K562 (cell line): ENCODE measurements around the gene FARP2. TPM values are rescaled to one million over a fixed set of nuclear protein-coding genes. Genes with fewer than 3 reads are reported as not detected.
A peak's percentile ranks its signal among the peaks of the same experiment; 100 is the strongest.

Experiments used
- BRD4 ChIP-seq: fragments of 200-600 bp; sonication (generic); IDR thresholded peaks from 2 replicates; pipeline ENCODE4 v1.6.1; 2017; ENCODE audit warnings: inconsistent platforms
- C11orf30 ChIP-seq: fragments of 450-650 bp; IDR thresholded peaks from 2 replicates; pipeline ENCODE4 v1.6.1; 2016; ENCODE audit warnings: low read depth, mild to moderate bottlenecking
- DLX4 ChIP-seq: fragments of 250-450 bp; sonication (Bioruptor Pico); IDR thresholded peaks from 2 replicates; pipeline ENCODE4 v1.6.1; 2021; ENCODE audit warnings: mild to moderate bottlenecking
- ESRRA ChIP-seq: fragments of 450-650 bp; IDR thresholded peaks from 2 replicates; pipeline ENCODE4 v1.6.1; 2014; ENCODE audit warnings: low read depth, mild to moderate bottlenecking, moderate library complexity, borderline replicate concordance
- GTF2B ChIP-seq: IDR thresholded peaks from 2 replicates; pipeline ENCODE4 v1.6.1; 2011; ENCODE audit not compliant: insufficient read length; ENCODE audit errors: extremely low read depth
- HEY1 ChIP-seq: fragments of 250-450 bp; sonication (Bioruptor Pico); IDR thresholded peaks from 2 replicates; pipeline ENCODE4 v1.5.0; 2020; ENCODE audit warnings: mild to moderate bottlenecking, moderate library complexity, borderline replicate concordance
- KLF1 ChIP-seq: fragments of 450-650 bp; IDR thresholded peaks from 2 replicates; pipeline ENCODE4 v1.6.1; 2016; ENCODE audit warnings: missing genetic modification characterization, missing compliant biosample characterization
- OTX1 ChIP-seq: fragments of 450-650 bp; formaldehyde crosslinking; IDR thresholded peaks from 2 replicates; pipeline ENCODE4 v1.4.0; 2022; ENCODE audit warnings: mild to moderate bottlenecking
- PATZ1 ChIP-seq: fragments of 250-450 bp; sonication (Bioruptor Pico); IDR thresholded peaks from 2 replicates; pipeline ENCODE4 v1.5.0; 2020; ENCODE audit warnings: mild to moderate bottlenecking, borderline replicate concordance
- SMAD2 ChIP-seq: fragments of 150-350 bp; IDR thresholded peaks from 2 replicates; pipeline ENCODE4 v1.6.1; 2014; ENCODE audit warnings: low read depth, mild to moderate bottlenecking, low read length
- SMARCE1 ChIP-seq: fragments of 450-650 bp; IDR thresholded peaks from 2 replicates; pipeline ENCODE4 v1.7.1; 2016; ENCODE audit warnings: mild to moderate bottlenecking
- SP2 ChIP-seq: IDR thresholded peaks from 2 replicates; pipeline ENCODE4 v1.6.1; 2011; ENCODE audit warnings: mild to moderate bottlenecking, low read depth, low read length, moderate library complexity; ENCODE audit not compliant: poor library complexity, severe bottlenecking; ENCODE audit errors: extremely low read depth
- SRSF3 ChIP-seq: fragments of 200-400 bp; formaldehyde crosslinking; IDR thresholded peaks from 2 replicates; pipeline ENCODE4 v1.6.1; 2016; ENCODE audit warnings: mild to moderate bottlenecking, low read length, moderate library complexity; ENCODE audit not compliant: insufficient read depth
- TAF1 ChIP-seq: IDR thresholded peaks from 2 replicates; pipeline ENCODE4 v1.6.1; 2011; ENCODE audit warnings: mild to moderate bottlenecking, low read length, moderate library complexity; ENCODE audit not compliant: insufficient read depth, control insufficient read depth, severe bottlenecking; ENCODE audit errors: extremely low read depth
- TCF7L2 ChIP-seq: fragments of 150-350 bp; IDR thresholded peaks from 2 replicates; pipeline ENCODE4 v1.6.1; 2016; ENCODE audit warnings: low read depth, mild to moderate bottlenecking, low read length, moderate library complexity
- TRIM25 ChIP-seq: fragments of 450-650 bp; IDR thresholded peaks from 2 replicates; pipeline ENCODE4 v1.7.0; 2016; ENCODE audit warnings: borderline replicate concordance
- ZNF121 ChIP-seq: sonication (generic); formaldehyde crosslinking; conservative IDR thresholded peaks from 2 replicates; pipeline ENCODE4 v1.8.0; 2022; ENCODE audit warnings: missing genetic modification reagents
- ZNF3 ChIP-seq: fragments of 250-450 bp; sonication (Bioruptor Pico); IDR thresholded peaks from 2 replicates; pipeline ENCODE4 v1.5.0; 2021; ENCODE audit warnings: mild to moderate bottlenecking, moderate library complexity
- ZNF384 ChIP-seq: IDR thresholded peaks from 2 replicates; pipeline ENCODE4 v1.6.1; 2012; ENCODE audit warnings: low read depth, low read length, improper control_type of control experiment
- ZNF449 ChIP-seq: fragments of 250-450 bp; sonication (Bioruptor Pico); IDR thresholded peaks from 2 replicates; pipeline ENCODE4 v1.8.0; 2022; ENCODE audit warnings: moderate library complexity, mild to moderate bottlenecking, inconsistent platforms
- ZNF586 ChIP-seq: fragments of 450-650 bp; formaldehyde crosslinking; conservative IDR thresholded peaks from 2 replicates; pipeline ENCODE4 v1.4.0; 2020; ENCODE audit warnings: mild to moderate bottlenecking, moderate library complexity
- polyA plus RNA-seq, 8 experiments: library from polyadenylated mRNA; depleted of rRNA in 4 of 8; stranded (reverse) in 5 of 8; unstranded in 3 of 8; fragments of >200 nt; fragmentation: Nextera tagmentation in 2 of 8; fragmentation: Illumina TruSeq in 1 of 8; extraction: Ambion mirVana in 2 of 8; extraction: Trizol in 1 of 8; gene quantifications; 2 replicates each; pipeline versions ENCODE4 v1.2.1 to v1.2.3, GENCODE V29; 2011 to 2014; ENCODE audit warnings: inconsistent platforms in 1 of 8, missing spikeins in 1 of 8
- total RNA-seq, 7 experiments: library from RNA; depleted of rRNA in 6 of 7; stranded (reverse); fragments of >200 nt in 6 of 7; fragmentation: Illumina TruSeq in 2 of 7; extraction: Trizol in 2 of 7; gene quantifications; 2 replicates each; pipeline versions ENCODE4 v1.2.1 to v1.2.3, GENCODE V29; 2011 to 2021; ENCODE audit warnings: low replicate concordance in 1 of 7

Gene FARP2
- total and polyA plus RNA-seq, 9 of the 15 experiments (the other 6 are each of a cell fraction or from before 2014, with no cell fraction given), result 4.1 to 38.1 (median 21.1) TPM

GRCh38 chr2:241443486-241444223 lies 87.6 kb downstream of the FARP2 start (continued):
- TF ChIP-seq ZNF3 (CRISPR knock-in tag) (no peak), KLF1 (tag) (no peak), C11orf30 (peak; percentile 71), GTF2B (no peak), OTX1 (CRISPR knock-in tag) (no peak), BRD4 (no peak), DLX4 (no peak), SMARCE1 (no peak), SMAD2 (no peak), ESRRA (peak; percentile 91; the same call in 1 of the 2 replicates), TCF7L2 (no peak), HEY1 (CRISPR knock-in tag) (no peak), SRSF3 (no peak), PATZ1 (CRISPR knock-in tag) (no peak), ZNF586 (no peak), TAF1 (no peak), ZNF449 (CRISPR knock-in tag) (no peak), SP2 (no peak), ZNF384 (no peak), TRIM25 (no peak), ZNF121 (no peak)
